Neural progenitor cell (in vitro differentiated cells): ENCODE measurements around the gene ODAPH.

ENCODE experiments used
- CTCF ChIP-seq: fragments of 200-600 bp; sonication (generic); IDR thresholded peaks from 2 replicates; pipeline ENCODE4 v1.5.1; 2017; ENCODE audit warnings: antibody characterized with exemption, mild to moderate bottlenecking
- EZH2 ChIP-seq: fragments of 200-600 bp; sonication (generic); IDR thresholded peaks from 2 replicates; pipeline ENCODE4 v1.6.1; 2017; ENCODE audit warnings: antibody characterized with exemption, mild to moderate bottlenecking, moderate library complexity
- EZH2phosphoT487 ChIP-seq: fragments of 200-600 bp; sonication (generic); IDR thresholded peaks from 2 replicates; pipeline ENCODE4 v1.6.1; 2017; ENCODE audit warnings: antibody characterized with exemption

- no peak for TF ChIP-seq CTCF
- TF ChIP-seq EZH2phosphoT487: no peak
- no peak for TF ChIP-seq EZH2
Observed at GRCh38 chr4:75514949-75515612, 40.8 kb upstream of the ODAPH start.
